OCI-LY7 (cell line): ENCODE data around the gene TAF4. TPM values are rescaled to one million over a fixed set of nuclear protein-coding genes. Genes with fewer than 3 reads are reported as not detected.
A peak's percentile ranks its signal among the peaks of the same experiment; 100 is the strongest.

ENCODE experiments used
- BruUV-seq: library from RNA; stranded (reverse); fragments of 400-500 nt; replicated peaks from 2 replicates; lab custom pipeline; 2021; lab: Mats Ljungman, UMichigan
- CTCF ChIA-PET: fragments of 300-600 bp; sonication (Branson Sonifier 250); formaldehyde crosslinking; loops from one replicate; lab custom pipeline; 2022; ENCODE audit warnings: antibody characterized with exemption; ENCODE audit not compliant: unreplicated experiment; lab: Charles Lee
- POLR2A ChIA-PET: fragments of 300-600 bp; sonication (Branson Sonifier 250); formaldehyde crosslinking; loops from one replicate; lab custom pipeline; 2022; ENCODE audit warnings: antibody characterized with exemption; lab: Charles Lee
- DNase-seq: peaks from one replicate; pipeline ENCODE4 v3.0.0-alpha.2; 2015; ENCODE audit warnings: low spot score
- H2AFZ ChIP-seq: fragments of 200-600 bp; sonication (generic), shearing (Covaris generic); 2 replicates; pipeline ENCODE4 v1.6.1; 2014; ENCODE audit warnings: mild to moderate bottlenecking, antibody characterized with exemption, low read length, moderate library complexity
- H3K27ac ChIP-seq: fragments of 200-600 bp; sonication (generic); 2 replicates; pipeline ENCODE4 v1.5.1; 2014; ENCODE audit warnings: mixed run types, low read depth, mild to moderate bottlenecking, moderate library complexity, low read length, inconsistent platforms; ENCODE audit not compliant: poor library complexity, severe bottlenecking
- H3K36me3 ChIP-seq: fragments of 200-600 bp; sonication (generic); 2 replicates; pipeline ENCODE4 v1.6.1; 2014; ENCODE audit warnings: mild to moderate bottlenecking, antibody characterized with exemption, low read length, moderate library complexity, mixed read lengths; ENCODE audit not compliant: insufficient read depth
- H3K4me1 ChIP-seq: fragments of 200-600 bp; sonication (generic); 2 replicates; pipeline ENCODE4 v1.5.1; 2014; ENCODE audit warnings: mild to moderate bottlenecking, low read length; ENCODE audit not compliant: insufficient read depth, poor library complexity, severe bottlenecking
- H3K4me2 ChIP-seq: fragments of 200-600 bp; sonication (generic); 2 replicates; pipeline ENCODE4 v1.6.1; 2014; ENCODE audit warnings: mild to moderate bottlenecking, low read length
- H3K4me3 ChIP-seq: fragments of 200-600 bp; sonication (generic); 2 replicates; pipeline ENCODE4 v1.5.1; 2014; ENCODE audit warnings: mild to moderate bottlenecking, low read depth, low read length; ENCODE audit not compliant: poor library complexity, severe bottlenecking
- H3K79me2 ChIP-seq: fragments of 200-600 bp; sonication (generic); 2 replicates; pipeline ENCODE4 v1.6.1; 2016; ENCODE audit warnings: low read depth, mild to moderate bottlenecking, low read length, moderate library complexity, mixed read lengths; ENCODE audit not compliant: insufficient read depth
- H3K9me2 ChIP-seq: fragments of 200-600 bp; sonication (generic); 2 replicates; pipeline ENCODE4 v1.6.1; 2016; ENCODE audit warnings: mild to moderate bottlenecking, low read length, mixed read lengths; ENCODE audit not compliant: insufficient read depth
- H3K9me3 ChIP-seq: fragments of 200-600 bp; sonication (generic); 2 replicates; pipeline ENCODE4 v1.6.1; 2014; ENCODE audit warnings: mild to moderate bottlenecking, mixed run types, low read length, mixed read lengths
- H4K20me1 ChIP-seq: fragments of 200-600 bp; sonication (generic); 2 replicates; pipeline ENCODE4 v1.6.1; 2014; ENCODE audit warnings: mild to moderate bottlenecking, antibody characterized with exemption, low read length, moderate library complexity, mixed read lengths; ENCODE audit not compliant: insufficient read depth
- EZH2phosphoT487 ChIP-seq: fragments of 200-600 bp; sonication (generic); IDR thresholded peaks from 2 replicates; pipeline ENCODE4 v1.6.1; 2018; ENCODE audit warnings: low read depth, borderline replicate concordance, mild to moderate bottlenecking, mixed run types, antibody characterized with exemption, low read length, moderate library complexity, mixed read lengths
- intact Hi-C: fragments of 100-400 bp; cut with micrococcal nuclease; formaldehyde crosslinking; loops from one replicate; pipeline ENCODE4 v1.10.0; 2022; ENCODE audit not compliant: unreplicated experiment
- total RNA-seq, 2 experiments: library from RNA; depleted of rRNA in 1 of 2; stranded (reverse); fragments of >200 nt in 1 of 2; shearing (Covaris generic) in 1 of 2; gene quantifications; 2 replicates each; pipeline ENCODE4 v1.2.3, GENCODE V29; 2014 to 2022
- TF ChIP-seq, protein P1 (sequence below): fragments of 200-600 bp; sonication (generic); conservative IDR thresholded peaks from 2 replicates; pipeline ENCODE4 v1.5.1; 2014; ENCODE audit warnings: mild to moderate bottlenecking, antibody characterized with exemption, low read length, moderate library complexity, mixed read lengths

The TAF4 gene
- total RNA-seq, 2 experiments from 2014 or later: 11.2 to 38.9 TPM

GRCh38 chr20:62063981-62064769 lies 1.5 kb downstream of the TAF4 start:
- no peaks in the 10 kb centered on the region for H3K9me3 ChIP-seq
- H3K79me2 ChIP-seq: peaks cover 49% of the 10 kb centered on the region
- H2AFZ ChIP-seq: no peak overlapping the region
- ChIA-PET CTCF (no interaction called here), POLR2A (no interaction called here)
- H3K4me1 ChIP-seq: peaks cover 62% of the 10 kb centered on the region
- H3K4me2 ChIP-seq: peak overlapping the region; percentile 40
- no peak for DNase-seq
- peaks cover 8% of the 10 kb centered on the region; the same call in 1 of the 2 replicates for H4K20me1 ChIP-seq
- no peak overlapping the region for H3K27ac ChIP-seq
- intact Hi-C loops: loop anchor here (10.0 kb wide), 1 partner anchor 341 kb away; the partner anchor contains the start of gene CABLES2
- no peak overlapping the region for H3K4me3 ChIP-seq
- no peaks in the 10 kb centered on the region for H3K9me2 ChIP-seq
- TF ChIP-seq, protein P1, sequence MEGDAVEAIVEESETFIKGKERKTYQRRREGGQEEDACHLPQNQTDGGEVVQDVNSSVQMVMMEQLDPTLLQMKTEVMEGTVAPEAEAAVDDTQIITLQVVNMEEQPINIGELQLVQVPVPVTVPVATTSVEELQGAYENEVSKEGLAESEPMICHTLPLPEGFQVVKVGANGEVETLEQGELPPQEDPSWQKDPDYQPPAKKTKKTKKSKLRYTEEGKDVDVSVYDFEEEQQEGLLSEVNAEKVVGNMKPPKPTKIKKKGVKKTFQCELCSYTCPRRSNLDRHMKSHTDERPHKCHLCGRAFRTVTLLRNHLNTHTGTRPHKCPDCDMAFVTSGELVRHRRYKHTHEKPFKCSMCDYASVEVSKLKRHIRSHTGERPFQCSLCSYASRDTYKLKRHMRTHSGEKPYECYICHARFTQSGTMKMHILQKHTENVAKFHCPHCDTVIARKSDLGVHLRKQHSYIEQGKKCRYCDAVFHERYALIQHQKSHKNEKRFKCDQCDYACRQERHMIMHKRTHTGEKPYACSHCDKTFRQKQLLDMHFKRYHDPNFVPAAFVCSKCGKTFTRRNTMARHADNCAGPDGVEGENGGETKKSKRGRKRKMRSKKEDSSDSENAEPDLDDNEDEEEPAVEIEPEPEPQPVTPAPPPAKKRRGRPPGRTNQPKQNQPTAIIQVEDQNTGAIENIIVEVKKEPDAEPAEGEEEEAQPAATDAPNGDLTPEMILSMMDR: no peak
- no peak for TF ChIP-seq EZH2phosphoT487
- H3K36me3 ChIP-seq: peaks cover 43% of the 10 kb centered on the region
- BruUV-seq: no TSS peak

DNA sequence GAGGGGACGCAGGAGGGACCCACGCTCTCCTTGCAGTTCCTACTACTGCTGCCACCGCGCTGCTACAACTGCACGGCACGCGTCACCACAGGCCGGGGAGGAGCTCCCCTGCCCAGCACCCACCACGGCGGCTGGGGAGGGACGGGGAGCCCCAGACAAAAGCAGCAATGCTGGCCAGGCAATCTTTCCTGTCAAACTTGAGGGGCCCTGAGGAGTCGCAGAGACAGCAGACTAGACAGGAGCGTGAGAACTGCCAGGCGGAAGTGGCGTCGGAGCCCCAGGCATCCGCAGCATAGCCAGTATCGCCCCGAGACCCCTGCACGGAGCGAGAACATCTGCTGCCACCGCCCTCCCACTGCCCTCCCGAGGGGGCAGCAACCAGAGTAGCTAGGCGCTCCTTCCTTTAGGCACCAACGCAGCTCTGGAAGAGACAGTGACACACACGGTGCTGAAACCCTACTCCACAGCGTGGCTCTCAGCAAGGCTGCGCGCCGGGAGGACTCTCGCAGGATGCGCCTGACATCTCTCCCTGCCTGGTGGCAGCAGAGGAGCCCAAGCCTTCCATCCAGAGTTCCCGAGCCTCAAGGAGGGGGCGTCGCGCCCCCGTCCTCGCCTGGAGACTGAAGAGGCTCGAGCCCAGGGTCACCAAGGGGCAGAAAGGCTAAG lies 2.2 kb downstream of the TAF4 start:
- no TSS peak for BruUV-seq
- TF ChIP-seq, protein P1: no peak
- no peak for TF ChIP-seq EZH2phosphoT487
- H3K9me3 ChIP-seq: no peaks in the 10 kb centered on the region
- H3K9me2 ChIP-seq: no peaks in the 10 kb centered on the region
- peaks cover 58% of the 10 kb centered on the region for H3K4me1 ChIP-seq
- intact Hi-C loops: loop anchor here (10.0 kb wide), 1 partner anchor 341 kb away; the partner anchor contains the start of gene CABLES2
- peak overlapping the region; percentile 40 for H3K4me2 ChIP-seq
- no peak overlapping the region for H3K4me3 ChIP-seq
- H2AFZ ChIP-seq: no peak overlapping the region
- ChIA-PET POLR2A (no interaction called here), CTCF (no interaction called here)
- no peak overlapping the region for H3K27ac ChIP-seq
- H4K20me1 ChIP-seq: peaks cover 11% of the 10 kb centered on the region; the same call in 1 of the 2 replicates
- DNase-seq: no peak
- H3K79me2 ChIP-seq: peaks cover 53% of the 10 kb centered on the region
- peaks cover 43% of the 10 kb centered on the region for H3K36me3 ChIP-seq
